Measurements from ENCODE around the gene CHGA. TPM values are rescaled to one million over a fixed set of nuclear protein-coding genes. Genes with fewer than 3 reads are reported as not detected.

Gene CHGA
- total and polyA plus RNA-seq, 2 of the 8 experiments (the other 6 are each of a cell fraction or from before 2014, with no cell fraction given) = 17.5 to 28.2 TPM

- H3K18ac ChIP-seq (ENCODE audit: extremely low read depth, low read length) = no peak overlapping the region
- no peak for DNase-seq (ENCODE audit: low read depth in 1 of 2, low spot score in 2 of 2)
- H2BK5ac ChIP-seq (ENCODE audit: low read depth, low read length) = no peak overlapping the region
- no peak overlapping the region for H3K14ac ChIP-seq (ENCODE audit: insufficient read length)
- no peak overlapping the region for H3K4me3 ChIP-seq (ENCODE audit: extremely low read depth in 1 of 4, insufficient read depth in 2 of 4, low read depth in 3 of 4, low read length in 4 of 4)
- H4K5ac ChIP-seq (ENCODE audit: insufficient read length, low read depth, low read length) = no peak overlapping the region
- H3K79me1 ChIP-seq (ENCODE audit: low read depth, low read length) = no peaks in the 10 kb centered on the region
- no peak overlapping the region for H2AFZ ChIP-seq (ENCODE audit: low read length)
- H3K4me1 ChIP-seq (replicated peaks in 1 of 4; ENCODE audit: control insufficient read depth in 3 of 4, insufficient read depth in 4 of 4, low read length in 3 of 4) = peaks cover 0 to 3% (median 1%) of the 10 kb centered on the region in 4 experiments; a peak in 2 of 7 replicates
- peaks cover 0 to 11% (median 2%) of the 10 kb centered on the region in 4 experiments; a peak in 3 of 7 replicates for H3K27me3 ChIP-seq (replicated peaks in 1 of 4; ENCODE audit: control insufficient read depth in 3 of 4, extremely low read depth in 1 of 4, insufficient read depth in 3 of 4, low read length in 3 of 4)
- H2AK5ac ChIP-seq (ENCODE audit: low read depth, low read length) = no peak overlapping the region
- peaks cover 0 to 3% of the 10 kb centered on the region in 2 experiments for H4K20me1 ChIP-seq (replicated peaks in 1 of 2; ENCODE audit: control insufficient read depth in 1 of 2, insufficient read depth in 2 of 2, low read length in 2 of 2)
- no peak overlapping the region for H3K56ac ChIP-seq (replicated peaks; ENCODE audit: insufficient read length, low read depth, low read length)
- H3K23ac ChIP-seq (ENCODE audit: insufficient read length) = no peak overlapping the region
- WGBS, 2 experiments (ENCODE audit: extremely low coverage in 1 of 2, insufficient coverage in 1 of 2, insufficient read length in 1 of 2, insufficient replicate concordance in 2 of 2, low coverage in 1 of 2, low lambda C conversion rate in 2 of 2, missing lambda C conversion rate in 1 of 2) = 95% methylated on average over 7 of the region's 7 CpGs; no CpG with 5 or more reads in 1 of the 2 experiments
- no peak overlapping the region for H3K27ac ChIP-seq (ENCODE audit: low read depth, low read length)
- no peaks in the 10 kb centered on the region for H3K36me3 ChIP-seq (ENCODE audit: control insufficient read depth in 2 of 4, insufficient read depth in 4 of 4, low read length in 3 of 4)
- no peak overlapping the region for H4K8ac ChIP-seq (ENCODE audit: extremely low read depth, insufficient read depth, low read length)
- H3K4ac ChIP-seq (replicated peaks; ENCODE audit: insufficient read length, low read depth, low read length) = no peak overlapping the region
- POLR2A ChIA-PET (ENCODE audit: partially characterized antibody) = no interaction called here
- no peaks in the 10 kb centered on the region for H3K9me3 ChIP-seq (ENCODE audit: insufficient read depth in 2 of 2, low read depth in 1 of 2, low read length in 1 of 2)
- H4K91ac ChIP-seq (replicated peaks; ENCODE audit: insufficient read length, low read length) = no peak overlapping the region
- H3K9ac ChIP-seq (replicated peaks in 1 of 4; ENCODE audit: extremely low read depth in 1 of 4, low read depth in 3 of 4, low read length in 3 of 4) = no peak overlapping the region
- H2BK15ac ChIP-seq (ENCODE audit: low read length) = no peak overlapping the region
- H2BK20ac ChIP-seq (ENCODE audit: low read length) = no peak overlapping the region
- no peak overlapping the region for H2BK120ac ChIP-seq (replicated peaks; ENCODE audit: low read depth, low read length)
- no peaks in the 10 kb centered on the region for H3K79me2 ChIP-seq (ENCODE audit: control insufficient read depth in 1 of 2, insufficient read depth in 2 of 2, low read length in 2 of 2)
- H2BK12ac ChIP-seq (ENCODE audit: low read depth, low read length) = no peak overlapping the region
- CTCF ChIA-PET (ENCODE audit: partially characterized antibody) = interaction anchor here (1.0 kb wide), 1 partner anchor 195 kb away, joined by 3 read pairs; no protein-coding TSS in a partner anchor
- FAIRE-seq = no peak
- H3K4me2 ChIP-seq (ENCODE audit: insufficient read depth in 1 of 2, low read depth in 2 of 2, low read length in 2 of 2) = no peak overlapping the region
- peaks cover 4% of the 10 kb centered on the region; the same call in 1 of the 2 replicates for H3K23me2 ChIP-seq (ENCODE audit: low read depth, low read length)
- no peak for TF ChIP-seq BCL11A (IDR thresholded peaks at IDR 0.05; ENCODE audit: low read depth in 2 of 2, low read length in 2 of 2)
- no peak for TF ChIP-seq CTBP2 (IDR thresholded peaks at IDR 0.05; ENCODE audit: borderline replicate concordance, insufficient read depth, insufficient read length, low read length)
- no peak for TF ChIP-seq TCF12 (IDR thresholded peaks at IDR 0.05; ENCODE audit: low read depth, low read length)
- no peak for TF ChIP-seq SP1 (IDR thresholded peaks at IDR 0.05; ENCODE audit: low read depth, low read length)
- TF ChIP-seq BRCA1 (IDR thresholded peaks at IDR 0.05; ENCODE audit: low read depth, low read length) = no peak
- no peak for TF ChIP-seq KDM1A (IDR thresholded peaks at IDR 0.05; ENCODE audit: borderline replicate concordance, low read length)
- TF ChIP-seq EP300 (IDR thresholded peaks at IDR 0.05; ENCODE audit: borderline replicate concordance in 1 of 2, low read depth in 2 of 2, low read length in 2 of 2) = no peak
- TF ChIP-seq CHD1 (IDR thresholded peaks at IDR 0.05; ENCODE audit: low read depth, low read length) = no peak
Observed at GRCh38 chr14:92917956-92918355, 5.0 kb upstream of the CHGA start.

Data from H1 (cell line).